ENCODE measurements around the gene NHSL1.

Gene NHSL1

DNA sequence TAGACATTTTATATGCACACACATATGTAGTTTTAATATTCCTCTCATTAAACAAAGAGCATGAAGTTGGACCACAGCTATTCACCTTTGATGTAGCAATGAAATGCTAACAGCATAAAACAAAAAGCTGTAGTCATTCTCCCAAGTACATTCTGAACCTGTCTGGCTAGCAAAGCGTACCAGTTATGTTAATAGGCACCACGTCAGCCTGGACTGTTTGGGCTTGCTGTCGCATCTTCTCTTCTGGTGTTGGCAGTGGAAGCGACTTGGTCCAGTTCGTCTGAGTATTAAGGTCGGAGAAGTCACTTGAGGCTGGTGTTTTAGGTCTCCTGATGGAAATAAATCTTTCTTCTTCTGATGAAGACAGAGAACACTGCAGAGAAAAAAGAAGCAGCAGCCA lies 52.5 kb downstream of the NHSL1 start:
- Histone ChIP-seq H3K36me3 (ENCODE audit: control insufficient read depth, insufficient read depth, low read length) (no peaks in the 10 kb centered on the region), H3K27me3 (replicated peaks; ENCODE audit: control insufficient read depth, insufficient read depth, low read length) (no peaks in the 10 kb centered on the region; the same call in 1 of the 2 replicates), H3K4me3 (replicated peaks; ENCODE audit: low read depth, low read length) (no peak overlapping the region)
- TF ChIP-seq, protein P1, sequence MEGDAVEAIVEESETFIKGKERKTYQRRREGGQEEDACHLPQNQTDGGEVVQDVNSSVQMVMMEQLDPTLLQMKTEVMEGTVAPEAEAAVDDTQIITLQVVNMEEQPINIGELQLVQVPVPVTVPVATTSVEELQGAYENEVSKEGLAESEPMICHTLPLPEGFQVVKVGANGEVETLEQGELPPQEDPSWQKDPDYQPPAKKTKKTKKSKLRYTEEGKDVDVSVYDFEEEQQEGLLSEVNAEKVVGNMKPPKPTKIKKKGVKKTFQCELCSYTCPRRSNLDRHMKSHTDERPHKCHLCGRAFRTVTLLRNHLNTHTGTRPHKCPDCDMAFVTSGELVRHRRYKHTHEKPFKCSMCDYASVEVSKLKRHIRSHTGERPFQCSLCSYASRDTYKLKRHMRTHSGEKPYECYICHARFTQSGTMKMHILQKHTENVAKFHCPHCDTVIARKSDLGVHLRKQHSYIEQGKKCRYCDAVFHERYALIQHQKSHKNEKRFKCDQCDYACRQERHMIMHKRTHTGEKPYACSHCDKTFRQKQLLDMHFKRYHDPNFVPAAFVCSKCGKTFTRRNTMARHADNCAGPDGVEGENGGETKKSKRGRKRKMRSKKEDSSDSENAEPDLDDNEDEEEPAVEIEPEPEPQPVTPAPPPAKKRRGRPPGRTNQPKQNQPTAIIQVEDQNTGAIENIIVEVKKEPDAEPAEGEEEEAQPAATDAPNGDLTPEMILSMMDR (IDR thresholded peaks at IDR 0.05; ENCODE audit: insufficient read depth, low read length, poor library complexity, severe bottlenecking): no peak
- DNase-seq (ENCODE audit: extremely low read depth, insufficient read length): no peak

DNA sequence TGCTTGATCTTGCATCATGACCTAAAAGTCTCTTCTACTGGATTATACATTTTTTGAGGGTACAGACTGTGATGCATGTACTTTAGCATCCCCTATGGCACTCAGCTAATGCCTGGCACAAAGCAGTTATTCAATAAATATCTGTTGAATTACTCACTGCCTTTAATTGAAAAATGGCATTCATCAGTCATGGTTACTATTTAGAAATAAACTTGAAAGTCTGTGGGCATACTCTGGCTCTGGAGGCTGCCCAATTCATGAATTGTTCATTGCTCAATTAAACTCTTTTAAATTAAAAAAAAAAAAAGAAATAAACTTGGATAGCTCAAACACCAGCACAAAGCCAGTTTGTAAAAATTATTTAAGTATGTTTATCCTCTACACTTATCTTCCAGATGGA lies 55.3 kb downstream of the NHSL1 start:
- DNase-seq (ENCODE audit: extremely low read depth, insufficient read length): no peak
- Histone ChIP-seq H3K27me3 (replicated peaks; ENCODE audit: control insufficient read depth, insufficient read depth, low read length) (peaks cover 2% of the 10 kb centered on the region; the same call in 1 of the 2 replicates), H3K36me3 (ENCODE audit: control insufficient read depth, insufficient read depth, low read length) (no peaks in the 10 kb centered on the region), H3K4me3 (replicated peaks; ENCODE audit: low read depth, low read length) (no peak overlapping the region)
- TF ChIP-seq, protein P1 (IDR thresholded peaks at IDR 0.05; ENCODE audit: insufficient read depth, low read length, poor library complexity, severe bottlenecking): no peak

DNA sequence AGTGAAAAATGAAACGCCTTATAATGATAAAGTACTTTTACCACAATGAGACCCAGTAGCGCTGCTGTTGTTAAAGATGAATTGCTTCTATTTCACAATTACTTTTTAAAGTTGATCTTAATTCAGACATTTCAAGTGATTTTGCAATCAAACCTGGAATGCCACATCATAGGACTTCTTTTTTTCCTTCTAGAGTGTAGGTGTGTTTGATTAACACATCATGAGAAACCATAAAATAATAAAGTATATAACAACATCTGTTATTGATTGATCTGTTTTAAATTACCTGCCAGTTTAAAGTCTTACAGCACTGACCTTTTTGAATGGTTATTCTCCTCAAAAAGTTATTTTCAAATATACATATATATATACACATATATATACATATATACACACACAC lies 56.6 kb downstream of the NHSL1 start:
- Histone ChIP-seq H3K4me3 (replicated peaks; ENCODE audit: low read depth, low read length) (no peak overlapping the region), H3K27me3 (replicated peaks; ENCODE audit: control insufficient read depth, insufficient read depth, low read length) (peaks cover 2% of the 10 kb centered on the region; the same call in 1 of the 2 replicates), H3K36me3 (ENCODE audit: control insufficient read depth, insufficient read depth, low read length) (no peaks in the 10 kb centered on the region)
- TF ChIP-seq, protein P1 (IDR thresholded peaks at IDR 0.05; ENCODE audit: insufficient read depth, low read length, poor library complexity, severe bottlenecking): no peak
- no peak for DNase-seq (ENCODE audit: extremely low read depth, insufficient read length)

DNA sequence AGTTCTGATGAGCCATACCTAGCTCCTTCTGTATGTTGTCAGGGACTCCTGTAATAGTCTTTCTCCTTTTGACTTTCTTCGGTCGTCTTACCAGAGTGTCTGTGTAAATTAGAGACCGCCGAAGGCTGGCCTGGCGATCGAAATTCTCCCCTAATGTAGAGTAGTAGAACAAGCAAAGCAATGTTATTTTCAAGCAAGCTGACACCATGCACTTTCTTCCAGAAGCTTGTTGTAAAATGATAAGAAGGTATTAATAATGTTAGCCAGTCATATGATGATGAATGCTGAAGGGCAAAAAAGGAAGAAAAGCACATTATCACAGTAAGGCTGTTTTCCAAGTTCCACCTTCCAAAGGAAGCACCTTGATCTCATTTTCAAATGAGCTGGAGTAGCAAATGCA lies 57.3 kb downstream of the NHSL1 start:
- TF ChIP-seq, protein P1 (IDR thresholded peaks at IDR 0.05; ENCODE audit: insufficient read depth, low read length, poor library complexity, severe bottlenecking): no peak
- no peak overlapping the region for H3K4me3 ChIP-seq (replicated peaks; ENCODE audit: low read depth, low read length)
- peaks cover 2% of the 10 kb centered on the region; the same call in 1 of the 2 replicates for H3K27me3 ChIP-seq (replicated peaks; ENCODE audit: control insufficient read depth, insufficient read depth, low read length)
- no peaks in the 10 kb centered on the region for H3K36me3 ChIP-seq (ENCODE audit: control insufficient read depth, insufficient read depth, low read length)
- DNase-seq (ENCODE audit: extremely low read depth, insufficient read length): no peak

GRCh38 chr6:138440758-138441357 lies 58.4 kb downstream of the NHSL1 start:
- Histone ChIP-seq H3K27me3 (replicated peaks; ENCODE audit: control insufficient read depth, insufficient read depth, low read length) (peaks cover 2% of the 10 kb centered on the region; the same call in 1 of the 2 replicates), H3K4me3 (replicated peaks; ENCODE audit: low read depth, low read length) (no peak overlapping the region), H3K36me3 (ENCODE audit: control insufficient read depth, insufficient read depth, low read length) (no peaks in the 10 kb centered on the region)
- TF ChIP-seq, protein P1 (IDR thresholded peaks at IDR 0.05; ENCODE audit: insufficient read depth, low read length, poor library complexity, severe bottlenecking): no peak
- DNase-seq (ENCODE audit: extremely low read depth, insufficient read length): no peak

DNA sequence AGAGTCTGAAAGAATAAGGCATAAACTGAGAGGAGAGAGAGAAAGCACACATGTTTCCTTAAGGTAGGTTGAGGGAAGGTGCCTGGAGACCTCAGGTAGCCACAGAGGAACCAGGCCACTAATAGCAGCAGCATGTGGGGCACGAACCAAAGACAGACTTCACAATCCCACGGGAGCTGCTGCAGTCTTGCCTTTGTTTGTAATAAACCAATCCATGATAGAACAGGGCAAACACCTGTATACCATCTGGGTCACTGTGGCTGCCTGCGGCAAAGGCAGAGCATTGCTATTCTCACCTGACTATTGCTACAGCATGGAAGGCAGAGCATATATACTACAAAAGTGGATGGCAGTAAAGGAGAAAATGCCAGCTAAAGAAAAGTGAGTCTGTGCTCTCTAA lies 59.0 kb downstream of the NHSL1 start:
- no peaks in the 10 kb centered on the region for H3K36me3 ChIP-seq (ENCODE audit: control insufficient read depth, insufficient read depth, low read length)
- TF ChIP-seq, protein P1 (IDR thresholded peaks at IDR 0.05; ENCODE audit: insufficient read depth, low read length, poor library complexity, severe bottlenecking): no peak
- peaks cover 2% of the 10 kb centered on the region; the same call in 1 of the 2 replicates for H3K27me3 ChIP-seq (replicated peaks; ENCODE audit: control insufficient read depth, insufficient read depth, low read length)
- no peak for DNase-seq (ENCODE audit: extremely low read depth, insufficient read length)
- H3K4me3 ChIP-seq (replicated peaks; ENCODE audit: low read depth, low read length): no peak overlapping the region
